ENCODE results near the gene SCUBE1.

Gene SCUBE1

GRCh38 chr22:43249789-43250471, 93.2 kb downstream of the SCUBE1 start:
- no peak for TF ChIP-seq CTCF (IDR thresholded peaks at IDR 0.05)

- TF ChIP-seq CTCF (IDR thresholded peaks at IDR 0.05): no peak
Observed at GRCh38 chr22:43247546-43248260, 95.5 kb downstream of the SCUBE1 start.

GRCh38 chr22:43246188-43246587, 97.0 kb downstream of the SCUBE1 start:
- TF ChIP-seq CTCF (IDR thresholded peaks at IDR 0.05): no peak

GRCh38 chr22:43245717-43246116, 97.5 kb downstream of the SCUBE1 start:
- TF ChIP-seq CTCF (IDR thresholded peaks at IDR 0.05): no peak

- TF ChIP-seq CTCF (IDR thresholded peaks at IDR 0.05): no peak
Observed at GRCh38 chr22:43244803-43245527, 98.2 kb downstream of the SCUBE1 start.

- no peak for TF ChIP-seq CTCF (IDR thresholded peaks at IDR 0.05)
Observed at GRCh38 chr22:43244402-43244801, 98.8 kb downstream of the SCUBE1 start.

GRCh38 chr22:43243324-43243723, 99.8 kb downstream of the SCUBE1 start:
- TF ChIP-seq CTCF (IDR thresholded peaks at IDR 0.05): no peak

Measured in LNCAP (cell line).